ENCODE data around the gene DPYSL5. TPM values are rescaled to one million over a fixed set of nuclear protein-coding genes. Genes with fewer than 3 reads are reported as not detected.

The DPYSL5 gene
- total RNA-seq, 2 donors from 2014 or later, result not detected

- TF ChIP-seq CTCF (IDR thresholded peaks at IDR 0.05), result no peak
- Histone ChIP-seq H3K27ac (no peak overlapping the region), H3K4me1 (ENCODE audit: control insufficient read depth in 1 of 2, low read depth in 2 of 2) (peaks cover 4% of the 10 kb centered on the region in 2 donors), H3K27me3 (replicated peaks; ENCODE audit: insufficient read depth) (no peaks in the 10 kb centered on the region), H3K9me3 (no peaks in the 10 kb centered on the region), H3K36me3 (peaks cover 2% of the 10 kb centered on the region), H3K4me3 (no peak overlapping the region)
- DNase-seq (ENCODE audit: low spot score), result no peak
- no peak for ATAC-seq (ENCODE audit: insufficient number of reproducible peaks, low FRiP score, low read depth)
These were observed 6.4 kb downstream of the DPYSL5 start for GRCh38 chr2:26854283-26854827.

- H3K27me3 ChIP-seq (replicated peaks; ENCODE audit: insufficient read depth), result no peaks in the 10 kb centered on the region
These were observed 7.5 kb downstream of the DPYSL5 start for GRCh38 chr2:26855466-26855865.

GRCh38 chr2:26859622-26860021 lies 11.7 kb downstream of the DPYSL5 start:
- Histone ChIP-seq H3K27ac (no peak overlapping the region), H3K9me3 (no peaks in the 10 kb centered on the region), H3K36me3 (no peaks in the 10 kb centered on the region), H3K4me3 (no peak overlapping the region), H3K27me3 (replicated peaks; ENCODE audit: insufficient read depth) (no peaks in the 10 kb centered on the region), H3K4me1 (ENCODE audit: control insufficient read depth in 1 of 2, low read depth in 2 of 2) (no peaks in the 10 kb centered on the region)
- DNase-seq (ENCODE audit: low spot score), result no peak
- ATAC-seq (ENCODE audit: insufficient number of reproducible peaks, low FRiP score, low read depth), result no peak
- no peak for TF ChIP-seq CTCF (IDR thresholded peaks at IDR 0.05)

More at GRCh38 chr2:26855466-26855865, 7.5 kb downstream of the DPYSL5 start:
- Histone ChIP-seq H3K36me3 (no peaks in the 10 kb centered on the region), H3K4me3 (no peak overlapping the region), H3K4me1 (ENCODE audit: control insufficient read depth in 1 of 2, low read depth in 2 of 2) (no peaks in the 10 kb centered on the region), H3K27ac (no peak overlapping the region), H3K9me3 (no peaks in the 10 kb centered on the region)
- ATAC-seq (ENCODE audit: insufficient number of reproducible peaks, low FRiP score, low read depth), result no peak
- TF ChIP-seq CTCF (IDR thresholded peaks at IDR 0.05), result no peak
- DNase-seq (ENCODE audit: low spot score), result no peak

- ATAC-seq (ENCODE audit: insufficient number of reproducible peaks, low FRiP score, low read depth) (no peak), DNase-seq (ENCODE audit: low spot score) (no peak)
- H3K4me3 ChIP-seq, result no peak overlapping the region
- no peaks in the 10 kb centered on the region for H3K9me3 ChIP-seq
- H3K27me3 ChIP-seq (replicated peaks; ENCODE audit: insufficient read depth), result no peaks in the 10 kb centered on the region
- no peaks in the 10 kb centered on the region for H3K4me1 ChIP-seq (ENCODE audit: control insufficient read depth in 1 of 2, low read depth in 2 of 2)
- no peak overlapping the region for H3K27ac ChIP-seq
- H3K36me3 ChIP-seq, result no peaks in the 10 kb centered on the region
- no peak for TF ChIP-seq CTCF (IDR thresholded peaks at IDR 0.05)
These were observed 12.4 kb downstream of the DPYSL5 start for GRCh38 chr2:26860211-26860850.

- H3K9me3 ChIP-seq, result no peaks in the 10 kb centered on the region
- H3K4me1 ChIP-seq (ENCODE audit: control insufficient read depth in 1 of 2, low read depth in 2 of 2), result no peaks in the 10 kb centered on the region
- ATAC-seq (ENCODE audit: insufficient number of reproducible peaks, low FRiP score, low read depth), result no peak
- H3K4me3 ChIP-seq, result no peak overlapping the region
- no peaks in the 10 kb centered on the region for H3K36me3 ChIP-seq
- H3K27ac ChIP-seq, result no peak overlapping the region
- no peaks in the 10 kb centered on the region for H3K27me3 ChIP-seq (replicated peaks; ENCODE audit: insufficient read depth)
- no peak for DNase-seq (ENCODE audit: low spot score)
- TF ChIP-seq CTCF (IDR thresholded peaks at IDR 0.05), result no peak
These were observed 13.8 kb downstream of the DPYSL5 start for GRCh38 chr2:26861610-26862224.

Measured in thoracic aorta (tissue), 2 donors.